OCI-LY7 (cell line): Measurements from ENCODE around the gene C19orf85.

Source experiments
- CTCF ChIP-seq: fragments of 200-600 bp; sonication (generic); conservative IDR thresholded peaks from 2 replicates; pipeline ENCODE4 v1.5.1; 2014; ENCODE audit warnings: mild to moderate bottlenecking, antibody characterized with exemption, low read length, moderate library complexity, mixed read lengths
- EZH2phosphoT487 ChIP-seq: fragments of 200-600 bp; sonication (generic); IDR thresholded peaks from 2 replicates; pipeline ENCODE4 v1.6.1; 2018; ENCODE audit warnings: low read depth, borderline replicate concordance, mild to moderate bottlenecking, mixed run types, antibody characterized with exemption, low read length, moderate library complexity, mixed read lengths

DNA sequence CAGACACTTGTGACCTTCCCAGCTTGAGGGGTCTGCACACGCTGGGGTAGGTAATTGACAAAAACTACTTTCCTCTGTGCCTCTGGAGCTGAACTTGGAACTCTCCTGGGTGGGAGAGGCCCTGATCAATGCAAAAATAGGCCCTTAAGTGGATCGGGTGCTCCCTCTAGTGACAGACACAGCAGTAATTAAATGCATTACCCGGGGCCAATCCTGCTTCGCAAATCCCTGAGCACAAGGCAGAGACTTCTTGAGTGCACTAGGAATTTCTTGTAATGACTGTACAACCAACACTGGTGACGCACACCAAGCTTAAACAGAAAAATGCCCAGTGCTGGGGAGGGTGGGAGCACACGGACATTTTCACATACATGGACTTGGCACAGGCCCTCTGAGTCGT, 46.4 kb downstream of the C19orf85 start:
- TF ChIP-seq EZH2phosphoT487 (no peak), CTCF (peak; percentile 95)
